SKM-1 treated with dmso at 0.1 percent for 144 hours (cell line): ENCODE data around the gene EIF3CL.
"Not testable (repeated sequence)": the region's sequence is repeated elsewhere in the genome, so short reads cannot be mapped to it uniquely, and the experiment has no call there.

Experiments
- DNase-seq: peaks from one replicate; lab custom pipeline; 2025; ENCODE audit not compliant: unreplicated experiment; lab: John Stamatoyannopoulos, UW

EIF3CL gene

GRCh38 chr16:28363408-28363807 lies 40.2 kb downstream of the EIF3CL start, which contains the start of gene NPIPB6:
Gene NPIPB6, minus strand, starts transcription at chr16:28363508. Its CDS starts 686 bp downstream, at chr16:28362822.
- not testable (repeated sequence) for DNase-seq

DNA sequence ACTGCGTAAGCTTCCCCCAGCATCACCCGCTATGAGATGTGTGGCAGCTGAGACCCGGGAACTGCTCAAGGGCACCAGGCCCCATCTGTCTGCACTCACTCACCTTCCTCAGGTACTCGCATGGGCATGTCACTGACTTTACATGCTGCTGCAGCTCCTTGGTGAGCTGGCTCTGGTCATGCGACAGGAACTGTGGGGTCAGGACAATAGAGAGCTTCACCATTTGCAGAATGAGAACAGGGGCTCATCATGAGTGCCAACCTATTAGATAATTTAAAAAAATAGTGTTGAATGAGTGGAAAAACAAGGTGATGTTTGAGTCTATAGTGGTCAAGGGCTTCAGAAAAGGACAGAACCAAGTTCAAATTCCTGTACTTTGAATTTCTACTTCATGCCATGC lies 41.0 kb downstream of the EIF3CL start:
- not testable (repeated sequence) for DNase-seq

GRCh38 chr16:28338230-28338629 lies 65.4 kb downstream of the EIF3CL start:
- not testable (repeated sequence) for DNase-seq

- not testable (repeated sequence) for DNase-seq
These were observed 66.5 kb downstream of the EIF3CL start for GRCh38 chr16:28336940-28337710.

DNA sequence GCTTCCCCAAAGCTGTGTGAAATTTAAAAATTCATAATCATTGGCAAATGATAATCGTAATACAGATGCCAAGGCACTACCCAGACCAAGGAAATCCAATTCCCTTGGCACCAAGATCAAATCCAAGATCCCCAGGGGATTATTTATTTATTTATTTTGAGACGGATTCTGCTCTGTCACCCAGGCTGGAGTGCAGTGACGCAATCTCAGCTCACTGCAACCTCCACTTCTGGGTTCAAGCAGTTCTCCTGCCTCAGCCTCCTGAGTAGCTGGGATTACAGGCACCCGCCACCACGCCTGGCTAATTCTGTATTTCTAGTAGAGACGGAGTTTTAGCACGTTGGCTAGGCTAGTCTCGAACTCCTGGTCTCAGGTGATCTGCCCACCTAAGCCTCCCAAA lies 68.0 kb downstream of the EIF3CL start:
- DNase-seq = not testable (repeated sequence)

GRCh38 chr16:28332632-28333031 lies 71.0 kb downstream of the EIF3CL start:
- not testable (repeated sequence) for DNase-seq

GRCh38 chr16:28330981-28331380 lies 72.7 kb downstream of the EIF3CL start:
- not testable (repeated sequence) for DNase-seq

- DNase-seq = not testable (repeated sequence)
These were observed 73.4 kb downstream of the EIF3CL start for GRCh38 chr16:28330232-28330631.
